Measurements from ENCODE around the gene HIBCH.
"Not testable (repeated sequence)": the region's sequence is repeated elsewhere in the genome, so short reads cannot be mapped to it uniquely, and the experiment has no call there.

HIBCH gene

DNA sequence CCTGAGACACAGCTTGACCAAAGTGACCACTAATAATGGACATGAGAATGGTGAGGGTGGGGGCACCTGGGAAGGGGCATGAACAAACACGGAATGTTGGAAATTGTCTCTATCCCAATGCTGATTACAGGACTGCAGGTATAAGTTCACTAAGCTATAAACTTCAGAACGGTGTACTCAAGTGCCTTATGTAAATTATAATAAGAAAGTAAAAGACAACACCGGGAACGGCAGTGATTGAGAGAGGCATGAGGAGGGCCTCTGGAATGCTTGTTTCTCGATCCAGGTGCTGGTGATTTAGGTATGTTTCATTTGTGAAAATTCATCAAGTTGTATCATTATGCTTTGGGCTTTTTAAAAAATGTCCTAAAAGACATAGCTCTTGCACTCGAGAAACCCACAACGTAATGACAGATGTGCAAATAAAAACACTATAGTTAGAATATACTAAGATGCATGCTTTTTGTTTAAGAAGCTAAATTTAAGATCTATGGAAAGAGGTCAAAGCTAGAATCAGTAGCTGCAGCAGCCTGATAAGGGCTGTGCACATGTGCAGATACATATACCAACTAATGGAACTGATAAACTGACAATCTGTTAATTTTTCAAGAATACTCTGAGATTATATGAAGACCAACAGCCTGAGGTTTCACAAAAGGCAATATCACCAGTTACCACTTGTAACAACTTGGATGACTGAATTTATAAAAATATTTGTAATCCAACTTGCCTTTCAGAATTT lies 7.6 kb downstream of the HIBCH start:
- TF ChIP-seq, protein P1, sequence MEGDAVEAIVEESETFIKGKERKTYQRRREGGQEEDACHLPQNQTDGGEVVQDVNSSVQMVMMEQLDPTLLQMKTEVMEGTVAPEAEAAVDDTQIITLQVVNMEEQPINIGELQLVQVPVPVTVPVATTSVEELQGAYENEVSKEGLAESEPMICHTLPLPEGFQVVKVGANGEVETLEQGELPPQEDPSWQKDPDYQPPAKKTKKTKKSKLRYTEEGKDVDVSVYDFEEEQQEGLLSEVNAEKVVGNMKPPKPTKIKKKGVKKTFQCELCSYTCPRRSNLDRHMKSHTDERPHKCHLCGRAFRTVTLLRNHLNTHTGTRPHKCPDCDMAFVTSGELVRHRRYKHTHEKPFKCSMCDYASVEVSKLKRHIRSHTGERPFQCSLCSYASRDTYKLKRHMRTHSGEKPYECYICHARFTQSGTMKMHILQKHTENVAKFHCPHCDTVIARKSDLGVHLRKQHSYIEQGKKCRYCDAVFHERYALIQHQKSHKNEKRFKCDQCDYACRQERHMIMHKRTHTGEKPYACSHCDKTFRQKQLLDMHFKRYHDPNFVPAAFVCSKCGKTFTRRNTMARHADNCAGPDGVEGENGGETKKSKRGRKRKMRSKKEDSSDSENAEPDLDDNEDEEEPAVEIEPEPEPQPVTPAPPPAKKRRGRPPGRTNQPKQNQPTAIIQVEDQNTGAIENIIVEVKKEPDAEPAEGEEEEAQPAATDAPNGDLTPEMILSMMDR (IDR thresholded peaks at IDR 0.05; ENCODE audit: extremely low read depth, insufficient read depth, missing control alignments), result no peak
- in situ Hi-C loops (cut with MboI; ENCODE audit: low pct_unique_long_range_greater_than_20kb, low sequenced_read_pairs, unreplicated experiment), result no loop called here
- DNase-seq (ENCODE audit: low spot score), result no peak

DNA sequence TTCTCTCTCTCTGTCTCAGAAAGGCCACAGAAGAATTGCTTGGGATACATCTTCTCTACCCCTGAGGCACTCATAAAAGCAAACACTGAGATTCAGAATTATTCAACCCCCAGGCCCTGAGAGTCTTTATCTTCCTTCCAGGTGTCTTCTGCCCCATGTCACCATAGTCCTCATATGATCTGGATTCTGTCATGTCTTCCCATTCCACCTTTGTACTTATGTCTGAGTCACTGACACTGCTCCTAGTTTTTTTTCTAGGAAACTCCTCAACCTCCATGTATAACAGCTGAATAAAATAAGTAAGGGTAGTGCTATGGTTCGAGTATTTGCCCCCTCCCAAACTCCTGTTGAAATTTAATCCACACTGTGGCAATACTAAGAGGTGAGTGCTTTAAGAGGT lies 11.6 kb downstream of the HIBCH start:
- DNase-seq (ENCODE audit: low spot score), result no peak
- TF ChIP-seq, protein P1 (IDR thresholded peaks at IDR 0.05; ENCODE audit: extremely low read depth, insufficient read depth, missing control alignments), result no peak
- in situ Hi-C loops (cut with MboI; ENCODE audit: low pct_unique_long_range_greater_than_20kb, low sequenced_read_pairs, unreplicated experiment), result no loop called here

DNA sequence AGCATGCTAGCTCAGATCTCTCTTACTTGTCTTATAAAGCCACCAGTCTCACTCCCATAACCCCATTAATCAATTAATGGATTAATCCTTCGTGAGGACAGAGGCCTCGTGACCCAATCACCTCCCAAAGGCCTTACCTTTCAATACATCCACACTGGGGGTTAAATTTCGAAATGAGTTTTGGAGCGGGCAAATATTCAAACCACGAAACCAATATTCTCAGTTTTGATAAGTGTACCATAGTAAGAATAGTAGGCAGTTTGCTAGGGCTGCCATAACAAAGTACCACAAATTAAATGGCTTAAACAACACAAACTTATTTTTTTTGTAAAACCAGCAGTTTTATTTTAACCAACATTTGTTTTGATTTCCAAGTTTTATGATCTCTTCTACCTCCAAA lies 15.2 kb downstream of the HIBCH start:
- no peak for DNase-seq (ENCODE audit: low spot score)
- in situ Hi-C loops (cut with MboI; ENCODE audit: low pct_unique_long_range_greater_than_20kb, low sequenced_read_pairs, unreplicated experiment), result no loop called here
- TF ChIP-seq, protein P1 (IDR thresholded peaks at IDR 0.05; ENCODE audit: extremely low read depth, insufficient read depth, missing control alignments), result no peak

DNA sequence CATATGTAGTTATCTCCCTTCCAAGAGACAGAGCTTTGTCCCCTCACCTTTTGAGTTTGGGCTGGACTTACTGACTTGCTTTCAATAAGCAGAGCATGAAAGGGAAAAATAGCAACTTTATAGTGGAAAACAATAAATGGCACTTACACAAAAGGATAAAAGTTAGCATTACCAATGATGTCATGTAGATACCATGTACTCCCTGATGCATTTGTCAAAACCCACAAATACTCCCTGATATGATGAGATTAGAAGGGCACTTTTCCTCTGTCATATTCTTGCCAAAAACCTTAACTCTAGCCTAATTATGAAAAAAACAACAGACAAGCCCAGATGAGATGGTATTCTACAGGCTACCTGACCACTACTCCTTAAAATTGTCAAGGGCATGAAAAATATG lies 16.0 kb downstream of the HIBCH start:
- in situ Hi-C loops (cut with MboI; ENCODE audit: low pct_unique_long_range_greater_than_20kb, low sequenced_read_pairs, unreplicated experiment), result no loop called here
- TF ChIP-seq, protein P1 (IDR thresholded peaks at IDR 0.05; ENCODE audit: extremely low read depth, insufficient read depth, missing control alignments), result no peak
- DNase-seq (ENCODE audit: low spot score), result no peak

DNA sequence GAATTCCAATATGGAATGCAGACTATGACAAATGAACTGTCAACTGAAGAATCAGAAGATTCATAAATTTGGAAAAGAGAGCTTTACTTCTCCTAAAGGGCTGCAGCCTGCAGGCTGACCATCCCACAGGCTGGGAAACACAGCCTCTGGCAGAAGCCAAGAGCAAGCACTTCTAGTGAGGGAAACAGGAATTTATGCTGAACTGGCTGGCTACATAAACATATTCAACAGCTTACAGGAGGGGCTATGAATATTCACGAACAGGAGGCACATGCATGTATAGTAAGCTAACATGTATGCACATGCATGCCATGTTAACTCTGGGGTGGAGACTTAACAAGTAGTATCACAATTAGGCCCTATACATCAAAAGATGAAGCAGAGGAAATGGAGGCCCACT lies 17.6 kb downstream of the HIBCH start:
- TF ChIP-seq, protein P1 (IDR thresholded peaks at IDR 0.05; ENCODE audit: extremely low read depth, insufficient read depth, missing control alignments), result no peak
- DNase-seq (ENCODE audit: low spot score), result no peak
- in situ Hi-C loops (cut with MboI; ENCODE audit: low pct_unique_long_range_greater_than_20kb, low sequenced_read_pairs, unreplicated experiment), result no loop called here

DNA sequence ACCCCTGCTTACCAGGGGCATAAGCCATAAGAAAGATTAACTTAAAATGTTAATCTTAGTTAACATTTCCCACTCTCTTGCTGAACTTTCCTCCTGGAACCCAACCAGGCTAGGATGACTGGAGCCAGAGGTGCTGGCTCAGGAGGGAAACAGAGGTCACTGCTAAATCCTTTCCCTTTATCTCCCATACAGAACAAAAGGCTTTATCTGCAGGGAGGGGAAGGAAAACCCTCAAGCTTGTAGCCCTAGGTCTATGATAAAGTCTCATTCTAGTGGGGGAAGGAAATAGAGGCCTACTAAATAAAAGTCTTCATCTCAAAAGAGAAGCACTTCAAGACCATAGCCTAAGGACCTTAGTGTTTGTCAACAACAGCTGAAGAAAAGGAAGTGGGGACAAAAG lies 18.6 kb downstream of the HIBCH start:
- in situ Hi-C loops (cut with MboI; ENCODE audit: low pct_unique_long_range_greater_than_20kb, low sequenced_read_pairs, unreplicated experiment), result no loop called here
- no peak for DNase-seq (ENCODE audit: low spot score)

DNA sequence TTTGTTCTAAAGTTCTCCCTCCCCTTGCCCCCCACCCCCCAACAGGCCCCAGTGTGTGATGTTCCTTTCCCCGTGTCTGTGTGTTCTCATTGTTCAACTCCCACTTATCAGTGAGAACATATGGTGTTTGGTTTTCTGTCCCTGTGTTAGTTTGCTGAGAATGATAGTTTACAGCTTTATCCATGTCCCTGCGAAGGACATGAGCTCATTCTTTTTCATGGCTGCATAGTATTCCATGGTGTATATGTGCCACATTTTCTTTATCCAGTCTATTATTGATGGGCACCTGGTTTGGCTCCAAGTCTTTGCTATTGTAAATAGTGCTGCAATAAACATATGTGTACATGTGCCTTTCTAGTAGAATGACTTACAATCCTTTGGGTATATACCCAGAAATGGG lies 21.7 kb downstream of the HIBCH start:
- in situ Hi-C loops (cut with MboI; ENCODE audit: low pct_unique_long_range_greater_than_20kb, low sequenced_read_pairs, unreplicated experiment), result loop anchor here (25.0 kb wide), 1 partner anchor 211 kb away; no protein-coding TSS in a partner anchor
- DNase-seq (ENCODE audit: low spot score), result not testable (repeated sequence)

More for the DNA sequence above, 18.6 kb downstream of the HIBCH start:
- TF ChIP-seq, protein P1 (IDR thresholded peaks at IDR 0.05; ENCODE audit: extremely low read depth, insufficient read depth, missing control alignments), result no peak

Measured in GM13977 (cell line).